Upper lobe of left lung (tissue), 6 donors: ENCODE data around the gene ESRP2. TPM values are rescaled to one million over a fixed set of nuclear protein-coding genes. Genes with fewer than 3 reads are reported as not detected.

Source experiments
- ATAC-seq, 2 donors: fragments of 200-7000 bp; cut with Tn5 transposase; one replicate each; pipeline ENCODE4 v1.9.1; 2022; ENCODE audit warnings: mild to moderate bottlenecking in 2 of 2, moderate library complexity in 2 of 2; ENCODE audit not compliant: low FRiP score in 2 of 2
- DNase-seq, 2 donors: peaks; one replicate each; pipeline ENCODE4 v3.0.0-alpha.2; 2019 to 2020
- H3K27ac ChIP-seq, 4 donors: fragments of 200-600 bp; sonication (generic); one replicate each; pipeline ENCODE4 v1.5.1; 2016 to 2019
- H3K27me3 ChIP-seq, 4 donors: fragments of 200-600 bp; sonication (generic); one replicate each; pipeline ENCODE4 v1.5.1; 2017 to 2019
- H3K36me3 ChIP-seq, 4 donors: fragments of 200-600 bp; sonication (generic); one replicate each; pipeline ENCODE4 v1.5.1; 2016 to 2019
- H3K4me1 ChIP-seq, 4 donors: fragments of 200-600 bp; sonication (generic); one replicate each; pipeline ENCODE4 v1.5.1; 2018 to 2019
- H3K4me3 ChIP-seq, 4 donors: fragments of 200-600 bp; sonication (generic); one replicate each; pipeline ENCODE4 v1.5.1; 2017 to 2019; ENCODE audit warnings: mild to moderate bottlenecking in 2 of 4, moderate library complexity in 1 of 4
- H3K9me3 ChIP-seq, 4 donors: fragments of 200-600 bp; sonication (generic); one replicate each; pipeline ENCODE4 v1.5.1; 2018 to 2019
- EP300 ChIP-seq, 4 donors: sonication (generic); formaldehyde crosslinking; IDR thresholded peaks; one replicate each; pipeline ENCODE4 v1.5.1; 2017; ENCODE audit warnings: antibody characterized with exemption in 4 of 4, control low read depth in 2 of 4
- POLR2A ChIP-seq, 4 donors: fragments of 450-650 bp; IDR thresholded peaks; one replicate each; pipeline ENCODE4 v1.5.1; 2016 to 2017; ENCODE audit warnings: antibody characterized with exemption in 4 of 4, mild to moderate bottlenecking in 2 of 4
- POLR2AphosphoS5 ChIP-seq, 2 donors: sonication (generic); formaldehyde crosslinking; IDR thresholded peaks; one replicate each; pipeline ENCODE4 v1.5.1; 2017; ENCODE audit warnings: antibody characterized with exemption in 2 of 2
- WGBS, 2 donors: methylation state at CpG; one replicate each; pipeline ENCODE4 v1.1.5; 2017 to 2018; 5-methylcytosine and 5-hydroxymethylcytosine counted together
- total RNA-seq, 6 donors: library from RNA; depleted of rRNA in 4 of 6; stranded (reverse); fragments of >200 nt in 4 of 6; gene quantifications; one replicate each; pipeline versions ENCODE4 v1.1.0 to v1.2.1, GENCODE V29; 2016 to 2021
- TF ChIP-seq, protein P1 (sequence below), 6 experiments: fragments of 450-650 bp in 4 of 6; fragments of 200-600 bp in 2 of 6; sonication (generic) in 2 of 6; IDR thresholded peaks; one replicate each; pipeline ENCODE4 v1.5.1; 2016 to 2019; ENCODE audit warnings: antibody characterized with exemption in 6 of 6
- donor health status: DM: no; HTN: no; CAD: no; lungs with moderate emphysema.
- donor health status: DM: no; HTN: yes; CAD: no; lungs with severe emphysema.

The ESRP2 gene
- total RNA-seq, 6 donors from 2014 or later, result 54.2 to 102 (median 64.4) TPM

DNA sequence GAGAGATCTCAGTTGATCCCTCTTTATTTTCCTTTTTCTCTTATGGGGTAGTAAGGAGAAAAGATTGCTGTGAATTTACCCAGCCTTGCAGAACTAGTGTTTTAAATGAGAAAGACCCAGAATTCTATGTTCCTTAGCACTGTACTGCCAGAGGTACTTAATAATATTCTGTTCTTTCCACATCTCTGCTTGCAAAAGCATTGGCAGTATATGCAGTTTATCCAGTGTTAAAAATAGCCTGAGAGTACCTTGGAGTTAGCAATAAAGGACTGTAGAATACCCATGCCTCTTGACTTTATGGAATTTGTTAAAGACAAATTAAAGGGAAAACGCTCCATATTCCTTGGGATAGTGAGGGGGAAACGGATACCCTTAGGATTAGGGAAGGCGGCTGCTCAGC lies 40.3 kb upstream of the ESRP2 start:
- H3K27ac ChIP-seq, result peak overlapping the region; percentile 57 to 77 (median 66)
- peaks cover 16 to 51% (median 31%) of the 10 kb centered on the region in 4 donors for H3K4me1 ChIP-seq
- H3K9me3 ChIP-seq, result no peaks in the 10 kb centered on the region
- peaks cover 0 to 32% (median 11%) of the 10 kb centered on the region in 4 donors for H3K36me3 ChIP-seq
- H3K27me3 ChIP-seq, result no peaks in the 10 kb centered on the region
- 46 to 50% methylated on average over 3 of the region's 3 CpGs for WGBS, 2 donors
- TF ChIP-seq EP300 (IDR thresholded peaks at IDR 0.05), result peak in 1 of 4 donors; percentile 46
- TF ChIP-seq, protein P1, sequence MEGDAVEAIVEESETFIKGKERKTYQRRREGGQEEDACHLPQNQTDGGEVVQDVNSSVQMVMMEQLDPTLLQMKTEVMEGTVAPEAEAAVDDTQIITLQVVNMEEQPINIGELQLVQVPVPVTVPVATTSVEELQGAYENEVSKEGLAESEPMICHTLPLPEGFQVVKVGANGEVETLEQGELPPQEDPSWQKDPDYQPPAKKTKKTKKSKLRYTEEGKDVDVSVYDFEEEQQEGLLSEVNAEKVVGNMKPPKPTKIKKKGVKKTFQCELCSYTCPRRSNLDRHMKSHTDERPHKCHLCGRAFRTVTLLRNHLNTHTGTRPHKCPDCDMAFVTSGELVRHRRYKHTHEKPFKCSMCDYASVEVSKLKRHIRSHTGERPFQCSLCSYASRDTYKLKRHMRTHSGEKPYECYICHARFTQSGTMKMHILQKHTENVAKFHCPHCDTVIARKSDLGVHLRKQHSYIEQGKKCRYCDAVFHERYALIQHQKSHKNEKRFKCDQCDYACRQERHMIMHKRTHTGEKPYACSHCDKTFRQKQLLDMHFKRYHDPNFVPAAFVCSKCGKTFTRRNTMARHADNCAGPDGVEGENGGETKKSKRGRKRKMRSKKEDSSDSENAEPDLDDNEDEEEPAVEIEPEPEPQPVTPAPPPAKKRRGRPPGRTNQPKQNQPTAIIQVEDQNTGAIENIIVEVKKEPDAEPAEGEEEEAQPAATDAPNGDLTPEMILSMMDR (IDR thresholded peaks at IDR 0.05), result no peak
- H3K4me3 ChIP-seq, result no peak overlapping the region
- DNase-seq, result no peak
- ATAC-seq, result peak in 1 of 2 donors; percentile 77

DNA sequence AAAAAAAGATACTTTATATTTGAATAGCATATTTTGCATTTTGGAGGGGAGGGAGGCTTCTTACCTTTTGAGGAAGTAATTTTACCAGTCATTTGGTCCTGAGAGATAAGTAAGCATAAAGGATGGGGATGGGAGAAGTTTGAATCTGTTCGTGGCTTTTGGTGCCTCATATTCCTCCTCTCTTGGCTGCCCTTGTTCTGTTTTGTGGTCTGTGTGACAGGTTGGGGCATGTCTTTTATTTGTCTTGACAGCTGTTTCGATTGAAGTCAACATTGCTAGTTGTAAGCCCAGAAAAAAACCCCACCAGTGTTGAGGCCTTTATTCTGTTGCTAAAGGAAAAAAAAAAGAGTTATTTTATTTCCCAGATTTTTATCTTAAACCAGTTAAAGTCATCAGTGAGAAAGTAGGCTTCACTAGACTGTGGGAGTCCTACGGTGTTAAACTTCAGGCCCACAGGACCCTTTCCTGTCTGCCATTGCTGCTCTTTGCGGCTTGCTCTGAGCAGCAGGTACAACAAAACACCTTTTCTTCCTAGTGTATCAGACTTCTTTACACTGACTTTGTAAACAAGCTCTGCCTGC lies 39.8 kb upstream of the ESRP2 start:
- ATAC-seq, result no peak
- peaks cover 20 to 55% (median 31%) of the 10 kb centered on the region in 4 donors for H3K4me1 ChIP-seq

DNA sequence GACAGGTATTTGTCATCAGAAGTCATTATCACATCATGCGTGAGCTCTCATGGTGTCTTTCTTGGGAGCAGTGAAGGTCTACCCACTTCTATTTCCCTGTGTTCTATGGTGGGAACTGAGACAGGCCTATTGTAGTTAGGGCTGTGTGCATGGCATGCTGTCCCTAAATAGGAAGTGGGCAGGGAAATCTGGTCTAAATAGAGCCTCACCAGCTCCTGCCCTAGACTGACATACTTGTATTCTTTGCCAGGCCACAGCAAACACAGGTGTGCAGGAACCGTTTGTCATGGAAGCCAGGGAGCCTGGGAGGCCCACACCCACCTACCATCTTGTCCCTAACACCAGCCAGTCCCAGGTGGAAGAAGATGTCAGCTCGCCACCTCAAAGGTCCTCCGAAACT lies 38.5 kb upstream of the ESRP2 start:
- Histone ChIP-seq H3K4me1 (peaks cover 20 to 53% (median 31%) of the 10 kb centered on the region in 4 donors), H3K27me3 (no peaks in the 10 kb centered on the region), H3K9me3 (no peaks in the 10 kb centered on the region), H3K27ac (peak overlapping the region in 2 of 4 donors; percentile 65 to 77), H3K4me3 (no peak overlapping the region), H3K36me3 (peaks cover 0 to 30% (median 10%) of the 10 kb centered on the region in 4 donors)
- TF ChIP-seq EP300 (IDR thresholded peaks at IDR 0.05) (no peak), POLR2A (IDR thresholded peaks at IDR 0.05) (no peak), POLR2AphosphoS5 (IDR thresholded peaks at IDR 0.05) (no peak)
- TF ChIP-seq, protein P1 (IDR thresholded peaks at IDR 0.05), result no peak
- ATAC-seq (no peak), DNase-seq (no peak)
- WGBS, 2 donors, result 90 to 97% methylated on average over 4 of the region's 4 CpGs

More for the DNA sequence above, 39.8 kb upstream of the ESRP2 start:
- Histone ChIP-seq H3K27me3 (no peaks in the 10 kb centered on the region), H3K36me3 (peaks cover 0 to 32% (median 10%) of the 10 kb centered on the region in 4 donors), H3K9me3 (no peaks in the 10 kb centered on the region), H3K27ac (peak overlapping the region; percentile 57 to 77 (median 66)), H3K4me3 (no peak overlapping the region)
- no peak for TF ChIP-seq POLR2AphosphoS5 (IDR thresholded peaks at IDR 0.05)
- TF ChIP-seq POLR2A (IDR thresholded peaks at IDR 0.05), result no peak
- TF ChIP-seq, protein P1 (IDR thresholded peaks at IDR 0.05), result no peak
- 32 to 44% methylated on average over 4 of the region's 4 CpGs for WGBS, 2 donors
- no peak for DNase-seq

DNA sequence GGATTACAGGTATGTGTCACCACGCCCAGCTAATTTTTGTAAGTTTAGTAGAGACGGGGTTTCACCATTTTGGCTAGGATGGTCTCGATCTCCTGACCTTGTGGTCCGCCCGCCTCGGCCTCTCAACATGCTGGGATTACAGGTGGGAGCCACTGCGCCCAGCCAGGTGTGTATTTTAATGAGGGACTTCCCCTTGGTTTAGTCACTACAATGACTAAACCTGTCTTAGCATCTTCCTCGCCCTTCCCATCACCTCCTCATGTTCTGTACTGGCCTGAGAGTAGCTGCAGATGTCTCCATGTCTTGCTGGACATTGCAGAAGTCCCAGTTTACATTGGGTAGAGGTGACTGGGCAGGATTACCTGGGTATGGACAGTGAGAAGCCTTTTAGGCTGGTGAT lies 38.0 kb upstream of the ESRP2 start:
- 96 to 97% methylated on average over 7 to 8 of the region's 8 CpGs for WGBS, 2 donors
- H3K9me3 ChIP-seq, result no peaks in the 10 kb centered on the region
- H3K27ac ChIP-seq, result peak overlapping the region in 2 of 4 donors; percentile 65 to 77
- ATAC-seq (no peak), DNase-seq (no peak)
- TF ChIP-seq POLR2A (IDR thresholded peaks at IDR 0.05) (no peak), POLR2AphosphoS5 (IDR thresholded peaks at IDR 0.05) (no peak), EP300 (IDR thresholded peaks at IDR 0.05) (no peak)
- TF ChIP-seq, protein P1 (IDR thresholded peaks at IDR 0.05), result no peak
- no peak overlapping the region for H3K4me3 ChIP-seq
- peaks cover 20 to 50% (median 31%) of the 10 kb centered on the region in 4 donors for H3K4me1 ChIP-seq
- no peaks in the 10 kb centered on the region for H3K27me3 ChIP-seq
- H3K36me3 ChIP-seq, result peaks cover 0 to 29% (median 10%) of the 10 kb centered on the region in 4 donors

DNA sequence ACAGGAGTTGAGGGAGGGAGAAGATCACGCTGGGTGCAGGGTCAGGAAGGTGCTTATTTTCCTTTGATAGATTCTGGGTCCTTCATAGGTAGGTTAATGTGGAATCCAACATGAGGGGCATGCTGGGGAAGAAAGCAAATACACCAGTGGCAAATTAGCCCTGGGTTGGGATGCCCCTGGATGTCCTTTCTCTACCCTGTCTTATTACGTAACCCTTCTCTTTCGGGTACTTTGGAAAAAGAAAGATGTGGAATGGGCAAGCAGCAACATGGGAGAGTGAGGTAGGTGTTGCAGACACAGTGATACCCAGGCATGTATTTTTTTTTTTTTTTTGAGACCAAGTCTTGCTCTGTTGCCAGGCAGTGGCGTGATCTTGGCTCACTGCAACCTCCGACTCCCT lies 37.5 kb upstream of the ESRP2 start:
- Histone ChIP-seq H3K4me3 (no peak overlapping the region), H3K36me3 (peaks cover 0 to 29% (median 10%) of the 10 kb centered on the region in 4 donors), H3K9me3 (no peaks in the 10 kb centered on the region), H3K4me1 (peaks cover 20 to 50% (median 31%) of the 10 kb centered on the region in 4 donors), H3K27me3 (no peaks in the 10 kb centered on the region), H3K27ac (peak overlapping the region in 1 of 4 donors; percentile 77)
- DNase-seq (no peak), ATAC-seq (no peak)
- TF ChIP-seq EP300 (IDR thresholded peaks at IDR 0.05) (no peak), POLR2AphosphoS5 (IDR thresholded peaks at IDR 0.05) (no peak), POLR2A (IDR thresholded peaks at IDR 0.05) (no peak)
- TF ChIP-seq, protein P1 (IDR thresholded peaks at IDR 0.05), result no peak
- 84 to 96% methylated on average over 5 of the region's 5 CpGs for WGBS, 2 donors
